ENCODE results near the gene GLRX. TPM values are rescaled to one million over a fixed set of nuclear protein-coding genes. Genes with fewer than 3 reads are reported as not detected.
"Not testable (repeated sequence)": the region's sequence is repeated elsewhere in the genome, so short reads cannot be mapped to it uniquely, and the experiment has no call there.

Gene GLRX
- total RNA-seq, 2 experiments from 2014 or later, result 52.9 to 80.5 TPM

GRCh38 chr5:95837492-95837891 lies 15.0 kb upstream of the GLRX start:
- Histone ChIP-seq H3K27ac (ENCODE audit: low read depth, low read length, poor library complexity, severe bottlenecking) (no peak overlapping the region), H3K4me2 (ENCODE audit: low read length) (no peak overlapping the region), H2AFZ (ENCODE audit: low read length) (no peak overlapping the region), H3K79me2 (ENCODE audit: insufficient read depth, low read depth, low read length) (no peaks in the 10 kb centered on the region), H3K4me1 (ENCODE audit: insufficient read depth, low read length, poor library complexity, severe bottlenecking) (peaks cover 34% of the 10 kb centered on the region), H3K4me3 (ENCODE audit: low read depth, low read length, poor library complexity, severe bottlenecking) (no peak overlapping the region), H4K20me1 (ENCODE audit: insufficient read depth, low read length) (no peaks in the 10 kb centered on the region), H3K9me3 (ENCODE audit: low read length) (no peaks in the 10 kb centered on the region), H3K9me2 (ENCODE audit: insufficient read depth, low read length) (no peaks in the 10 kb centered on the region), H3K36me3 (ENCODE audit: insufficient read depth, low read length) (no peaks in the 10 kb centered on the region)
- intact Hi-C loops (cut with micrococcal nuclease; ENCODE audit: unreplicated experiment), result loop anchor here (10.0 kb wide), 1 partner anchor 967 kb away; the partner anchor contains the start of gene ERAP1
- DNase-seq (ENCODE audit: low spot score), result no peak
- CTCF ChIA-PET (ENCODE audit: unreplicated experiment), result no interaction called here
- no peak for TF ChIP-seq CTCF (conservative IDR thresholded peaks at IDR 0.05; ENCODE audit: low read length)
- TF ChIP-seq EZH2phosphoT487 (IDR thresholded peaks at IDR 0.05; ENCODE audit: borderline replicate concordance, low read depth, low read length), result no peak
- no TSS peak for BruUV-seq (replicated peaks)
- POLR2A ChIA-PET, result interaction anchor here (0.9 to 4.2 kb wide), 7 partner anchors 15 to 69 kb away, joined by 3 to 46 read pairs (median 5); partner anchors contain the start of gene GLRX

DNA sequence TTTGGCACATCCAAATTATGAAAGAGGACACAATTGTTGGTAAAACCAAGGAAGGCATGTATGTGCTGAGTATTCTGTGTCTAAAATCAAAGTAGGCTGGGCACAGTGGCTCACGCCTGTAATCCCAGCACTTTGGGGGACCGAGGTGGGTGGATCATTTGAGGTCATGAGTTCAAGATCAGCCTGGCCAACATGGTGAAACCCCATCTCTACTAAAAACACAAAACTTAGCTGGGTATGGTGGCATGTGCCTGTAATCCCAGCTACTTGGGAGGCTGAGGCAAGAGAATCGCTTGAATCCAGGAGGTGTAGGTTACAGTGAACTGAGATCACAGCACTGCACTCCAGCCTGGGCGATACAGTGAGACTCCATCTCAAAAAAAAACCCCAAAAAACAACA lies 14.4 kb upstream of the GLRX start:
- not testable (repeated sequence) for BruUV-seq (replicated peaks); H3K79me2 ChIP-seq (ENCODE audit: insufficient read depth, low read depth, low read length); DNase-seq (ENCODE audit: low spot score); H3K9me3 ChIP-seq (ENCODE audit: low read length); H4K20me1 ChIP-seq (ENCODE audit: insufficient read depth, low read length); H3K4me2 ChIP-seq (ENCODE audit: low read length); H2AFZ ChIP-seq (ENCODE audit: low read length); H3K27ac ChIP-seq (ENCODE audit: low read depth, low read length, poor library complexity, severe bottlenecking); H3K4me3 ChIP-seq (ENCODE audit: low read depth, low read length, poor library complexity, severe bottlenecking); H3K36me3 ChIP-seq (ENCODE audit: insufficient read depth, low read length); H3K9me2 ChIP-seq (ENCODE audit: insufficient read depth, low read length)
- intact Hi-C loops (cut with micrococcal nuclease; ENCODE audit: unreplicated experiment), result loop anchor here (10.0 kb wide), 1 partner anchor 968 kb away; the partner anchor contains the start of gene ERAP1
- ChIA-PET CTCF (ENCODE audit: unreplicated experiment) (interaction anchor here (0.8 to 1.3 kb wide), 2 partner anchors 16 to 53 kb away, joined by 4 to 5 read pairs; no protein-coding TSS in a partner anchor), POLR2A (interaction anchor here (0.7 to 4.2 kb wide), 11 partner anchors 15 to 558 kb away, joined by 3 to 46 read pairs (median 4); partner anchors contain the start of genes GLRX and RFESD)
- peaks cover 37% of the 10 kb centered on the region for H3K4me1 ChIP-seq (ENCODE audit: insufficient read depth, low read length, poor library complexity, severe bottlenecking)

DNA sequence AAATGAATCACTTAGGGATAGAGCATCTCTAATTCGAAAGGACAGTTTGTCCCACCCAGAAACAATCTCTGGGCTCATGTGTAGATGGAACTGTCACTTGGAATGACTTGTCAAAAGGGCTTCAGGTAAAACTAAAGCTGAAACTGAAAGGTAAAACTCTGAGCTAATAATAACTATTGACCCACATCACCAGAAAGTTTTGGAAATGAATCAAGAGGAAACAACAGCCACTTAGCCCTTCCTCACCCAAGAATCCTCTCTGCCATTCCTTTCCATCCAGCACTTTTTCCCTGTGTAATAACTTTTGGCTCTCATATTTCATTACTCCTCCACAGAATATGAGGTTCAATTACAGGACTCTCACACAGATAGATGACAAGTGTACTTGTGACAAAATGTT lies 14.0 kb upstream of the GLRX start:
- no peak for TF ChIP-seq EZH2phosphoT487 (IDR thresholded peaks at IDR 0.05; ENCODE audit: borderline replicate concordance, low read depth, low read length)
- no peak for TF ChIP-seq CTCF (conservative IDR thresholded peaks at IDR 0.05; ENCODE audit: low read length)
- DNase-seq (ENCODE audit: low spot score), result no peak
- BruUV-seq (replicated peaks), result no TSS peak
- Histone ChIP-seq H3K4me1 (ENCODE audit: insufficient read depth, low read length, poor library complexity, severe bottlenecking) (peaks cover 37% of the 10 kb centered on the region), H3K79me2 (ENCODE audit: insufficient read depth, low read depth, low read length) (no peaks in the 10 kb centered on the region), H3K4me3 (ENCODE audit: low read depth, low read length, poor library complexity, severe bottlenecking) (no peak overlapping the region), H4K20me1 (ENCODE audit: insufficient read depth, low read length) (no peaks in the 10 kb centered on the region), H3K36me3 (ENCODE audit: insufficient read depth, low read length) (no peaks in the 10 kb centered on the region), H3K27ac (ENCODE audit: low read depth, low read length, poor library complexity, severe bottlenecking) (no peak overlapping the region), H3K9me2 (ENCODE audit: insufficient read depth, low read length) (no peaks in the 10 kb centered on the region), H2AFZ (ENCODE audit: low read length) (peak overlapping the region; percentile 98; the same call in 1 of the 2 replicates), H3K4me2 (ENCODE audit: low read length) (peak overlapping the region; percentile 86), H3K9me3 (ENCODE audit: low read length) (no peaks in the 10 kb centered on the region)
- CTCF ChIA-PET (ENCODE audit: unreplicated experiment), result interaction anchor here (0.8 to 1.3 kb wide), 2 partner anchors 16 to 53 kb away, joined by 4 to 5 read pairs; no protein-coding TSS in a partner anchor
- POLR2A ChIA-PET, result interaction anchor here (0.7 to 4.2 kb wide), 12 partner anchors 15 to 559 kb away, joined by 3 to 46 read pairs (median 4); partner anchors contain the start of genes GLRX and RFESD
- intact Hi-C loops (cut with micrococcal nuclease; ENCODE audit: unreplicated experiment), result loop anchor here (10.0 kb wide), 1 partner anchor 968 kb away; the partner anchor contains the start of gene ERAP1
